ENCODE data around the gene HTR3D. TPM values are rescaled to one million over a fixed set of nuclear protein-coding genes. Genes with fewer than 3 reads are reported as not detected.
A peak's percentile ranks its signal among the peaks of the same experiment; 100 is the strongest.

Gene HTR3D
- total and polyA plus RNA-seq, 9 of the 15 experiments (the other 6 are each of a cell fraction or from before 2014, with no cell fraction given), result not detected

- TF ChIP-seq MNT (conservative IDR thresholded peaks at IDR 0.05) (0 out of 4 replicates have a peak, but pooled peaks of 1 of the 2 experiments have one; percentile 16), POU5F1 (IDR thresholded peaks at IDR 0.05; ENCODE audit: borderline replicate concordance, low read depth, low read length, partially characterized antibody) (no peak), CTBP1 (IDR thresholded peaks at IDR 0.05; ENCODE audit: borderline replicate concordance) (0 out of 2 replicates have a peak, but pooled peaks have one; percentile 49), BRF2 (IDR thresholded peaks at IDR 0.05; ENCODE audit: borderline replicate concordance, insufficient read depth, insufficient read length) (no peak), RAD51 (IDR thresholded peaks at IDR 0.05; ENCODE audit: borderline replicate concordance, low read depth) (no peak), NRF1 (conservative IDR thresholded peaks at IDR 0.05 in 1 of 2, IDR thresholded peaks at IDR 0.05 in 1 of 2) (no peak), TRIM24 (IDR thresholded peaks at IDR 0.05) (peak; percentile 50 to 52; a peak in 3 of 4 replicates), TEAD1 (CRISPR knock-in tag; IDR thresholded peaks at IDR 0.05) (no peak), DPF2 (IDR thresholded peaks at IDR 0.05) (peak; percentile 95), CC2D1A (IDR thresholded peaks at IDR 0.05) (no peak), MXD1 (CRISPR knock-in tag; IDR thresholded peaks at IDR 0.05; ENCODE audit: borderline replicate concordance, poor library complexity, severe bottlenecking) (no peak), MAFG (tag; conservative IDR thresholded peaks at IDR 0.05) (peak; percentile 99), ZEB2 (IDR thresholded peaks at IDR 0.05) (peak; percentile 87), MCM5 (IDR thresholded peaks at IDR 0.05; ENCODE audit: low read depth) (no peak), SMARCC2 (IDR thresholded peaks at IDR 0.05; ENCODE audit: low read depth) (peak; percentile 68), ZNF75A (CRISPR knock-in tag; IDR thresholded peaks at IDR 0.05) (no peak), NFE2L1 (tag; IDR thresholded peaks at IDR 0.05; ENCODE audit: borderline replicate concordance, low read depth) (peak; percentile 98), BHLHE40 (IDR thresholded peaks at IDR 0.05; ENCODE audit: low read length) (no peak), NR4A1 (CRISPR knock-in tag; IDR thresholded peaks at IDR 0.05) (no peak), NR4A1 (tag; IDR thresholded peaks at IDR 0.05) (0 out of 2 replicates have a peak, but pooled peaks have one; percentile 40), SPI1 (IDR thresholded peaks at IDR 0.05; ENCODE audit: borderline replicate concordance, low read depth, low read length) (no peak), HNRNPL (IDR thresholded peaks at IDR 0.05; ENCODE audit: low read depth, low read length) (no peak), ZNF699 (CRISPR knock-in tag; IDR thresholded peaks at IDR 0.05; ENCODE audit: insufficient replicate concordance) (no peak), HDAC2 (IDR thresholded peaks at IDR 0.05) (peak; percentile 69; the same call in 1 of the 2 replicates), RBM25 (IDR thresholded peaks at IDR 0.05; ENCODE audit: low read depth, low read length, severe bottlenecking) (no peak), MEIS2 (IDR thresholded peaks at IDR 0.05; ENCODE audit: partially characterized antibody) (peak; percentile 76), SREBF2 (CRISPR knock-in tag; IDR thresholded peaks at IDR 0.05) (no peak), DNMT1 (IDR thresholded peaks at IDR 0.05) (no peak), NR2F6 (CRISPR knock-in tag; IDR thresholded peaks at IDR 0.05) (no peak), PYGO2 (tag; IDR thresholded peaks at IDR 0.05) (no peak)
These were observed 25.5 kb upstream of the HTR3D start (continued) for GRCh38 chr3:184005941-184006507.
